Neuronal stem cell (in vitro differentiated cells): Measurements from ENCODE around the gene EVI5L.

Source experiments
- DNase-seq: peaks from one replicate; pipeline ENCODE4 v3.0.0-alpha.2; 2013; ENCODE audit warnings: low spot score
- H2AFZ ChIP-seq: one replicate; pipeline ENCODE4 v1.6.1; 2013; ENCODE audit warnings: mild to moderate bottlenecking, low read length, inconsistent platforms
- H2AK5ac ChIP-seq: 2 replicates; pipeline ENCODE4 v1.6.1; 2013; ENCODE audit warnings: low read depth, mild to moderate bottlenecking, inconsistent platforms, low read length, moderate library complexity, mixed read lengths
- H2BK120ac ChIP-seq: 2 replicates; pipeline ENCODE4 v1.6.1; 2013; ENCODE audit warnings: low read depth, mild to moderate bottlenecking, inconsistent platforms, low read length, moderate library complexity, mixed read lengths
- H2BK12ac ChIP-seq: one replicate; pipeline ENCODE4 v1.6.1; 2013; ENCODE audit warnings: low read length, inconsistent platforms
- H2BK15ac ChIP-seq: 2 replicates; pipeline ENCODE4 v1.6.1; 2013; ENCODE audit warnings: mild to moderate bottlenecking, low read length, inconsistent platforms, mixed read lengths
- H2BK5ac ChIP-seq: one replicate; pipeline ENCODE4 v1.6.1; 2013; ENCODE audit warnings: inconsistent platforms, mild to moderate bottlenecking, low read length, moderate library complexity
- H3K14ac ChIP-seq: one replicate; pipeline ENCODE4 v1.6.1; 2013; ENCODE audit warnings: low read length, inconsistent platforms
- H3K18ac ChIP-seq: 2 replicates; pipeline ENCODE4 v1.6.1; 2013; ENCODE audit warnings: low read length, inconsistent platforms
- H3K23ac ChIP-seq: 2 replicates; pipeline ENCODE4 v1.6.1; 2013; ENCODE audit warnings: low read depth, mild to moderate bottlenecking, mixed read lengths, low read length, inconsistent platforms; ENCODE audit not compliant: poor library complexity
- H3K27ac ChIP-seq: replicated peaks from 3 replicates; pipeline ENCODE4 v1.5.1; 2013; ENCODE audit warnings: low read length, inconsistent platforms
- H3K27me3 ChIP-seq, 3 experiments: 2 replicates each; pipeline ENCODE4 v1.6.1; 2013; ENCODE audit warnings: low read length in 3 of 3, mild to moderate bottlenecking in 2 of 3, inconsistent platforms in 1 of 3, low read depth in 1 of 3, mixed read lengths in 1 of 3, moderate library complexity in 1 of 3; ENCODE audit not compliant: control insufficient read depth in 3 of 3, insufficient read depth in 3 of 3
- H3K36me3 ChIP-seq, 2 donors: replicated peaks in 1 of 2; 2 replicates each; pipeline ENCODE4 v1.6.1; 2013; ENCODE audit warnings: low read length in 2 of 2; ENCODE audit not compliant: control insufficient read depth in 2 of 2, insufficient read depth in 2 of 2
- H3K4ac ChIP-seq: 2 replicates; pipeline ENCODE4 v1.6.1; 2013; ENCODE audit warnings: inconsistent platforms, mild to moderate bottlenecking, low read length, moderate library complexity
- H3K4me1 ChIP-seq, 2 donors: 1 replicate in 1 of 2; 2 replicates in 1 of 2; pipeline ENCODE4 v1.6.1; 2013; ENCODE audit warnings: low read length in 2 of 2, low read depth in 1 of 2; ENCODE audit not compliant: control insufficient read depth in 2 of 2, insufficient read depth in 1 of 2
- H3K4me2 ChIP-seq: one replicate; pipeline ENCODE4 v1.6.1; 2013; ENCODE audit warnings: mild to moderate bottlenecking, low read length, inconsistent platforms; ENCODE audit not compliant: insufficient read depth, poor library complexity, severe bottlenecking
- H3K4me3 ChIP-seq, 2 donors: 2 replicates each; pipeline ENCODE4 v1.5.1; 2013; ENCODE audit warnings: low read length in 2 of 2, mild to moderate bottlenecking in 2 of 2, inconsistent platforms in 1 of 2, moderate library complexity in 1 of 2
- H3K79me1 ChIP-seq: one replicate; pipeline ENCODE4 v1.6.1; 2013; ENCODE audit warnings: low read depth, mild to moderate bottlenecking, inconsistent platforms, low read length, moderate library complexity
- H3K9ac ChIP-seq: one replicate; pipeline ENCODE4 v1.6.1; 2013; ENCODE audit warnings: mild to moderate bottlenecking, low read depth, low read length, inconsistent platforms; ENCODE audit not compliant: poor library complexity
- H3K9me3 ChIP-seq, 2 donors: replicated peaks in 1 of 2; 2 replicates each; pipeline versions ENCODE3 to v1.6.1; 2013; ENCODE audit warnings: low read length in 2 of 2, mild to moderate bottlenecking in 2 of 2, inconsistent platforms in 1 of 2, low read depth in 1 of 2, mixed read lengths in 1 of 2, moderate library complexity in 1 of 2; ENCODE audit not compliant: control insufficient read depth in 2 of 2, insufficient read depth in 1 of 2
- H4K8ac ChIP-seq: one replicate; pipeline ENCODE4 v1.6.1; 2013; ENCODE audit warnings: low read depth, mild to moderate bottlenecking, inconsistent platforms, low read length, moderate library complexity
- H4K91ac ChIP-seq: one replicate; pipeline ENCODE4 v1.6.1; 2013; ENCODE audit warnings: low read length, low read depth, mild to moderate bottlenecking, inconsistent platforms; ENCODE audit not compliant: poor library complexity
- WGBS, 2 donors: extraction: QIAGEN DNeasy Blood & Tissue Kit; methylation state at CpG; one replicate each; pipeline ENCODE4 v1.1.7; 2013; ENCODE audit warnings: missing lambda C conversion rate in 2 of 2, mixed read lengths in 1 of 2; ENCODE audit not compliant: insufficient read length in 2 of 2, insufficient replicate concordance in 1 of 2; ENCODE audit errors: extremely low coverage in 2 of 2; 5-methylcytosine and 5-hydroxymethylcytosine counted together

Gene EVI5L

DNA sequence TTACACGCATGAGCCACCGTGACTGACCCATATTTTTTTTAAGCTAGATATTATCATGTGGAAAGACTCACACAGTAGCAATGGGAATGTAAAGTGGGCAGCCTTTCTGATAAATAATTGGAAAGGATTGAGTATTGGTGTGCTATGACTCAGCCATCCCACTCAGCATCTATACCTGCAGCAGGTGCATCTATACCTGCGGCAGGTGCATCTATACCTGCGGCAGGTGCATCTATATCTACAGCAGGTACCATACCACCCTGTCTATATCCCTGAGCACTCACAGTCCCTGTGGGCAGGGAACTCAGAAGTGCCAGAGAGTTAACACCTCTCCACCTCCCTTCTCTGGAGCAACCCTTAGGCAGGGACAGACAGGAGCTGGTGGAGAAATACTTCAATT, 53.1 kb downstream of the EVI5L start:
- Histone ChIP-seq H3K36me3 (no peaks in the 10 kb centered on the region), H3K9me3 (no peaks in the 10 kb centered on the region), H2BK15ac (no peak overlapping the region), H3K4ac (no peak overlapping the region), H4K91ac (no peak overlapping the region), H2AK5ac (no peak overlapping the region), H2AFZ (no peak overlapping the region), H2BK5ac (no peak overlapping the region), H3K4me2 (no peak overlapping the region), H3K23ac (no peak overlapping the region), H2BK12ac (no peak overlapping the region), H3K9ac (no peak overlapping the region), H3K4me1 (no peaks in the 10 kb centered on the region), H3K79me1 (no peaks in the 10 kb centered on the region), H3K27me3 (peaks cover 0 to 20% (median 8%) of the 10 kb centered on the region in 3 experiments), H2BK120ac (no peak overlapping the region), H4K8ac (no peak overlapping the region), H3K4me3 (no peak overlapping the region), H3K14ac (no peak overlapping the region), H3K27ac (no peak overlapping the region), H3K18ac (no peak overlapping the region)
- no CpG with 5 or more reads among the region's 4 CpGs for WGBS, 2 donors
- no peak for DNase-seq

DNA sequence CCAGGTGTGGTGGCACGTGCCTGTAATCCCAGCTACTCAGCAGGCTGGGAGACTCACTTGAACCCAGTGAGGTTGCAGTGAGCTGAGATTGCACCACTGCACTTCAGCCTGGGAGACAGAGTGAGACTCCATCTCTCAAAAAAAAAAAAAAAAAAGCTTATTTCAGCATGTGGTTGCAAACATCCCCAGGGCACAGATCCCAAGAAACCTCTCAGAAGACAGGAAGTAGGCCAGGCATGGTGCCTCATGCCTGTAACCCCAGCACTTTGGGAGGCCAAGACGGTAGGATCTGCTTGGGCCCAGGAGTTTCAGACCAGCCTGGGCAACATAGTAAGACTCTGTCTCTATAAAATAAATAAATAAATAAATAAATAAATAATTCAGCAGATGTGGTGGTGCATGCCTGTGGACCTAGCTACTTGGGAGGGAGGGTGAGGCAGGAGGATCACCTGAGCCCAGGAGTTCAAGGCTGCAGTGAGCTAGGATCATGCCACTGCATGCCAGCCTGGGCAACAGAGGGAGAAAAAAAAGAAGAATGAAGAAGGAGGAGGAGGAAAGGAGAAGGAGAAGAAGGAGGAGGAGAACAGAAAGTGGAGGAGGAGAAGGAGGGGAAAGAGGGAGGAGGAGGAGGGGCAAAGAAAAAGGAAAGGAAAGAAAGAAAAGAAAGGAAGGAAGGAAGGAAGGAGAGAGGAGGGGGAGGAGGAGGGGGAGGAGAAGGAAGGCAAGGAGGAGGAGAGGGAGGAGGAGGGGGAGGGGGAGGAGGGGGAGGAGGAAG, 54.0 kb downstream of the EVI5L start:
- Histone ChIP-seq H3K79me1 (no peaks in the 10 kb centered on the region), H4K8ac (no peak overlapping the region), H2BK120ac (no peak overlapping the region), H3K4ac (no peak overlapping the region), H2BK15ac (no peak overlapping the region), H3K27ac (no peak overlapping the region), H3K18ac (no peak overlapping the region), H3K4me3 (no peak overlapping the region), H2BK5ac (no peak overlapping the region), H3K4me1 (peaks cover 0 to 3% of the 10 kb centered on the region in 2 donors), H3K4me2 (no peak overlapping the region), H4K91ac (no peak overlapping the region), H2BK12ac (no peak overlapping the region), H3K14ac (no peak overlapping the region), H3K23ac (no peak overlapping the region), H3K36me3 (no peaks in the 10 kb centered on the region), H3K27me3 (peaks cover 0 to 29% (median 15%) of the 10 kb centered on the region in 3 experiments), H3K9ac (no peak overlapping the region), H2AFZ (no peak overlapping the region), H3K9me3 (no peaks in the 10 kb centered on the region), H2AK5ac (no peak overlapping the region)
- no CpG with 5 or more reads among the region's 2 CpGs for WGBS, 2 donors
- DNase-seq = no peak

DNA sequence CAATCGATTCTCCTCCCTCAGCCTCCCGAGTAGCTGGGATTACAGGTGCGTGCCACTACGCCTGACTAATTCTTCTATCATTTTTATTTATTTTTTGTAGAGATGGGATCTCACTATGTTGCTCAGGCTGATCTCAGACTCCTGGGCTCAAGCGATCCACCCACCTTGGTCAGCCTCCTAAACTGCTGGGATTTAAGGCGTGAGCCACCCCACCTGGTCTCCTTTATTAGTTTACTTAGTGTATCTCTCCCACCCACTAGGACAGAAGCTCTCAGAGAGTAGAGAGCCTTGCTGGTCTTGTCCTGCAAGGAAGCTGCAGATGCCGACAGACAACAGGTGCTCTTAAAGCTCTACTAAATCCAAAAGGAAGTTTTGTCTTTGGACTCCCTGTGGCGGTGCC, 55.8 kb downstream of the EVI5L start:
- H2AFZ ChIP-seq = no peak overlapping the region
- no peak overlapping the region for H3K4ac ChIP-seq
- H3K27ac ChIP-seq = no peak overlapping the region
- H3K4me3 ChIP-seq = no peak overlapping the region
- no peak overlapping the region for H3K4me2 ChIP-seq
- H3K14ac ChIP-seq = no peak overlapping the region
- H4K8ac ChIP-seq = no peak overlapping the region
- no peak overlapping the region for H2BK120ac ChIP-seq
- H3K9me3 ChIP-seq = no peaks in the 10 kb centered on the region
- H3K23ac ChIP-seq = no peak overlapping the region
- no peak overlapping the region for H3K18ac ChIP-seq
- H2AK5ac ChIP-seq = no peak overlapping the region
- DNase-seq = no peak
- H2BK15ac ChIP-seq = no peak overlapping the region
- no peak overlapping the region for H2BK5ac ChIP-seq
- no peak overlapping the region for H2BK12ac ChIP-seq
- no peaks in the 10 kb centered on the region for H3K79me1 ChIP-seq
- H3K4me1 ChIP-seq = peaks cover 0 to 3% of the 10 kb centered on the region in 2 donors
- no peak overlapping the region for H3K9ac ChIP-seq
- no peaks in the 10 kb centered on the region for H3K36me3 ChIP-seq
- peaks cover 0 to 41% (median 19%) of the 10 kb centered on the region in 3 experiments for H3K27me3 ChIP-seq
- no peak overlapping the region for H4K91ac ChIP-seq
- no CpG with 5 or more reads among the region's 8 CpGs for WGBS, 2 donors

DNA sequence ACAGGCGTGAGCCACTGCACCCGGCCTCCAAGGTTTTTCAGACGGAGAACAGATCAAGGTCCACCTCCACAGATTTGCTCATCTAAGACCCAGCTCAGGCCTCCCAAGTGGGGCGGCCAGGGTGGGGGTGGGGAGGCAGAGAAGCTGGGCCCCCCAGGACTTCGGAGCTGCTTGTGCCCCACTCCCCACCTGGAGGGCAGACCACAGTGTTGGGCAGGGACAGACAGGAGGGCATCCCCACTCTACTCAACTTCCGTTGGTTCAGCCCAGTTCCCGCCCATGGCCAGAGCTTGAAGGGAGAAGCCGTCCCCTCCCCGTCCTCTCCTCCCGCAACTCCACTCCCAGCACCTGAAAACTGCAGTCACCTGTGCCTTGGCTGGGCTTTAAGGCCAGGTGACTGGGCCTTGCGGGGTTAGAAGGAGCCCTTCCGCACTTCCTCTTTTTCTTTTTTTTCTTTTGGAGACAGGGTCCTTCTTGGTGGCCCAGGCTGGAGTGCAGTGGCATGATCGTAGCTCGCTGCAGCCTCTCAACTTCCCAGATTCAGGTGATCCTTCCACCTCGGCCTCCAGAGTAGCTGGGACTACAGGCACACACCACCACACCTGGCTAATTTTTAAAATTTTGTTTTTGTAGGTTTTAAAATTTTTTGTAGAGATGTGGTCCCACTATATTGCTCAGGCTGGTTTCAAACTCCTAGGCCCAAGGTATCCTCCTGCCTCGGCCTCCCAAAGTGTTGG, 57.6 kb downstream of the EVI5L start:
- no peak overlapping the region for H3K9ac ChIP-seq
- peak overlapping the region; percentile 53 for H2BK5ac ChIP-seq
- no peak overlapping the region for H3K14ac ChIP-seq
- H3K4me1 ChIP-seq = peaks cover 0 to 7% of the 10 kb centered on the region in 2 donors
- peak overlapping the region; percentile 31 for H2BK120ac ChIP-seq
- no peak overlapping the region for H3K4ac ChIP-seq
- no peak overlapping the region for H2AFZ ChIP-seq
- H3K9me3 ChIP-seq = no peaks in the 10 kb centered on the region
- H3K27ac ChIP-seq = no peak overlapping the region
- peak overlapping the region; percentile 81 for H2AK5ac ChIP-seq
- peaks cover 0 to 43% (median 19%) of the 10 kb centered on the region in 3 experiments for H3K27me3 ChIP-seq
- peak overlapping the region; percentile 81 for H3K4me2 ChIP-seq
- H2BK12ac ChIP-seq = no peak overlapping the region
- peak overlapping the region; percentile 89 for H3K18ac ChIP-seq
- no peak for DNase-seq
- H4K91ac ChIP-seq = no peak overlapping the region
- no peak overlapping the region for H4K8ac ChIP-seq
- no peaks in the 10 kb centered on the region for H3K36me3 ChIP-seq
- no peaks in the 10 kb centered on the region for H3K79me1 ChIP-seq
- no CpG with 5 or more reads among the region's 16 CpGs for WGBS, 2 donors
- H3K23ac ChIP-seq = peak overlapping the region; percentile 65
- peak overlapping the region; percentile 38 for H2BK15ac ChIP-seq
- H3K4me3 ChIP-seq = no peak overlapping the region
